Body of pancreas (tissue), 4 donors: ENCODE data around the gene CMIP. TPM values are rescaled to one million over a fixed set of nuclear protein-coding genes. Genes with fewer than 3 reads are reported as not detected.

Experiments
- ATAC-seq: fragments of 150-250 bp; one replicate; pipeline ENCODE4 v1.9.1; 2016
- DNase-seq, 4 donors: peaks; one replicate each; pipeline ENCODE4 v3.0.0-alpha.2; 2019
- H3K27ac ChIP-seq, 4 donors: fragments of 200-600 bp; sonication (generic); 1 replicate in 3 of 4; 2 replicates in 1 of 4; pipeline versions ENCODE4 v1.5.1 to v1.6.1; 2016 to 2019; ENCODE audit warnings: mild to moderate bottlenecking in 1 of 4, mixed read lengths in 1 of 4, moderate library complexity in 1 of 4
- H3K27me3 ChIP-seq, 2 donors: fragments of 200-600 bp; sonication (generic); one replicate each; pipeline ENCODE4 v1.6.0; 2016; ENCODE audit warnings: mild to moderate bottlenecking in 1 of 2
- H3K36me3 ChIP-seq, 2 donors: fragments of 200-600 bp; sonication (generic); replicated peaks in 1 of 2; 2 replicates each; pipeline ENCODE4 v1.5.1; 2016; ENCODE audit warnings: low read depth in 2 of 2; ENCODE audit not compliant: insufficient read depth in 1 of 2
- H3K4me1 ChIP-seq: fragments of 200-600 bp; sonication (generic); one replicate; pipeline ENCODE4 v1.6.0; 2016
- H3K4me3 ChIP-seq, 2 donors: fragments of 200-600 bp; sonication (generic); 1 replicate in 1 of 2; 2 replicates in 1 of 2; pipeline ENCODE4 v1.5.1; 2016 to 2019
- H3K9me3 ChIP-seq, 3 donors: fragments of 200-600 bp; sonication (generic); 1 replicate in 2 of 3; 2 replicates in 1 of 3; pipeline ENCODE4 v1.5.1; 2016
- CTCF ChIP-seq, 7 experiments: fragments of 450-650 bp in 4 of 7; fragments of 200-600 bp in 3 of 7; sonication (generic) in 3 of 7; IDR thresholded peaks; one replicate each; pipeline ENCODE4 v1.5.1; 2016 to 2019; ENCODE audit warnings: antibody characterized with exemption in 7 of 7
- POLR2A ChIP-seq, 3 donors: fragments of 450-650 bp; IDR thresholded peaks; one replicate each; pipeline ENCODE4 v1.6.1; 2016; ENCODE audit warnings: antibody characterized with exemption in 3 of 3, mild to moderate bottlenecking in 2 of 3
- WGBS, 2 donors: methylation state at CpG; one replicate each; pipeline ENCODE4 v1.1.5; 2017; 5-methylcytosine and 5-hydroxymethylcytosine counted together
- intact Hi-C: fragments of 100-400 bp; cut with DNase I; formaldehyde crosslinking; loops from one replicate; pipeline ENCODE4 v1.15.1; 2023
- total RNA-seq, 2 donors: library from RNA; depleted of rRNA; stranded (reverse); fragments of >200 nt; gene quantifications; one replicate each; pipeline ENCODE4 v1.1.0, GENCODE V29; 2016

The CMIP gene
- total RNA-seq, 2 donors from 2014 or later = 18.7 to 18.8 TPM

- 74 to 82% methylated on average over 3 to 5 of the region's 5 CpGs for WGBS, 2 donors
- no peaks in the 10 kb centered on the region for H3K27me3 ChIP-seq
- ATAC-seq (no peak), DNase-seq (no peak)
- H3K27ac ChIP-seq = no peak overlapping the region
- no peak overlapping the region for H3K4me3 ChIP-seq
- peaks cover 22% of the 10 kb centered on the region for H3K4me1 ChIP-seq
- H3K9me3 ChIP-seq = no peaks in the 10 kb centered on the region
- H3K36me3 ChIP-seq = no peaks in the 10 kb centered on the region
- TF ChIP-seq CTCF (IDR thresholded peaks at IDR 0.05) (no peak), POLR2A (IDR thresholded peaks at IDR 0.05) (no peak)
- intact Hi-C loops = loop anchor here (10.0 kb wide), 1 partner anchor 94 kb away; no protein-coding TSS in a partner anchor
These were observed 186.0 kb downstream of the CMIP start for GRCh38 chr16:81630635-81631031.

- Histone ChIP-seq H3K27ac (no peak overlapping the region), H3K4me1 (peaks cover 15% of the 10 kb centered on the region), H3K36me3 (no peaks in the 10 kb centered on the region), H3K4me3 (no peak overlapping the region), H3K27me3 (no peaks in the 10 kb centered on the region), H3K9me3 (no peaks in the 10 kb centered on the region)
- ATAC-seq (no peak), DNase-seq (peak in 1 of 4 donors; percentile 60)
- intact Hi-C loops = loop anchor here (10.0 kb wide), 1 partner anchor 92 kb away; no protein-coding TSS in a partner anchor
- TF ChIP-seq POLR2A (IDR thresholded peaks at IDR 0.05) (no peak), CTCF (IDR thresholded peaks at IDR 0.05) (no peak)
- 75 to 85% methylated on average over 18 of the region's 18 CpGs for WGBS, 2 donors
These were observed 188.0 kb downstream of the CMIP start for GRCh38 chr16:81632392-81633146.

GRCh38 chr16:81633147-81633619, 188.6 kb downstream of the CMIP start:
- 69 to 82% methylated on average over 9 to 11 of the region's 11 CpGs for WGBS, 2 donors
- Histone ChIP-seq H3K27ac (no peak overlapping the region), H3K27me3 (no peaks in the 10 kb centered on the region), H3K4me1 (peaks cover 15% of the 10 kb centered on the region), H3K36me3 (no peaks in the 10 kb centered on the region), H3K9me3 (no peaks in the 10 kb centered on the region), H3K4me3 (no peak overlapping the region)
- ATAC-seq = no peak
- intact Hi-C loops = loop anchor here (10.0 kb wide), 1 partner anchor 92 kb away; no protein-coding TSS in a partner anchor
- DNase-seq = no peak
- TF ChIP-seq POLR2A (IDR thresholded peaks at IDR 0.05) = no peak
- TF ChIP-seq CTCF (IDR thresholded peaks at IDR 0.05) = peak in 1 of 7 experiments; percentile 11

- H3K27ac ChIP-seq = no peak overlapping the region
- WGBS, 2 donors = 75 to 76% methylated on average over 8 of the region's 8 CpGs
- H3K4me1 ChIP-seq = peaks cover 15% of the 10 kb centered on the region
- DNase-seq = no peak
- no peaks in the 10 kb centered on the region for H3K9me3 ChIP-seq
- H3K36me3 ChIP-seq = no peaks in the 10 kb centered on the region
- H3K4me3 ChIP-seq = no peak overlapping the region
- intact Hi-C loops = loop anchor here (10.0 kb wide), 1 partner anchor 91 kb away; no protein-coding TSS in a partner anchor
- no peak for ATAC-seq
- TF ChIP-seq POLR2A (IDR thresholded peaks at IDR 0.05) (no peak), CTCF (IDR thresholded peaks at IDR 0.05) (no peak)
- H3K27me3 ChIP-seq = no peaks in the 10 kb centered on the region
These were observed 189.2 kb downstream of the CMIP start for GRCh38 chr16:81633680-81634379.
